CD14-positive monocyte (primary cell): ENCODE measurements around the gene EREG. TPM values are rescaled to one million over a fixed set of nuclear protein-coding genes. Genes with fewer than 3 reads are reported as not detected.

ENCODE experiments used
- DNase-seq, 3 donors: peaks; one replicate each; pipeline ENCODE4 v3.0.0-alpha.2; 2011 to 2022
- H2AFZ ChIP-seq: 2 replicates; pipeline ENCODE4 v1.6.0; 2012; ENCODE audit warnings: mild to moderate bottlenecking, low read depth, low read length, inconsistent platforms; ENCODE audit not compliant: insufficient read depth, poor library complexity, severe bottlenecking
- H3K27ac ChIP-seq, 2 donors: 1 replicate in 1 of 2; 2 replicates in 1 of 2; pipeline ENCODE4 v1.5.1; 2012 to 2013; ENCODE audit warnings: low read length in 2 of 2, control low read depth in 1 of 2, inconsistent platforms in 1 of 2, low read depth in 1 of 2, mild to moderate bottlenecking in 1 of 2
- H3K27me3 ChIP-seq, 2 donors: one replicate each; pipeline versions ENCODE4 v1.6.0 to v1.6.1; 2011 to 2013; ENCODE audit warnings: low read length in 2 of 2; ENCODE audit not compliant: control insufficient read depth in 2 of 2, insufficient read depth in 2 of 2
- H3K36me3 ChIP-seq, 2 donors: replicated peaks in 1 of 2; 1 replicate in 1 of 2; 2 replicates in 1 of 2; pipeline versions ENCODE4 v1.5.1 to v1.6.1; 2012 to 2013; ENCODE audit warnings: low read length in 2 of 2, control low read depth in 1 of 2, inconsistent platforms in 1 of 2, mild to moderate bottlenecking in 1 of 2; ENCODE audit not compliant: insufficient read depth in 2 of 2, control insufficient read depth in 1 of 2
- H3K4me1 ChIP-seq, 2 donors: 1 replicate in 1 of 2; 2 replicates in 1 of 2; pipeline versions ENCODE4 v1.5.1 to v1.6.1; 2012 to 2013; ENCODE audit warnings: low read length in 2 of 2, control low read depth in 1 of 2, inconsistent platforms in 1 of 2, mild to moderate bottlenecking in 1 of 2, moderate library complexity in 1 of 2; ENCODE audit not compliant: insufficient read depth in 2 of 2, control insufficient read depth in 1 of 2
- H3K4me2 ChIP-seq: replicated peaks from 2 replicates; pipeline ENCODE3; 2012; ENCODE audit warnings: low read length, moderate library complexity, mild to moderate bottlenecking; ENCODE audit not compliant: poor library complexity, severe bottlenecking; ENCODE audit errors: extremely low read depth
- H3K4me3 ChIP-seq, 3 experiments: fragments of 200-600 bp in 1 of 3; sonication (generic) in 1 of 3; replicated peaks in 1 of 3; 1 replicate in 2 of 3; 2 replicates in 1 of 3; pipeline ENCODE4 v1.5.1; 2011 to 2013; ENCODE audit warnings: low read length in 3 of 3, mild to moderate bottlenecking in 3 of 3, control low read depth in 2 of 3, low read depth in 2 of 3, inconsistent platforms in 1 of 3, moderate library complexity in 1 of 3
- H3K79me2 ChIP-seq: 2 replicates; pipeline ENCODE4 v1.6.0; 2012; ENCODE audit warnings: mild to moderate bottlenecking, control low read depth, inconsistent platforms, low read length, moderate library complexity; ENCODE audit not compliant: insufficient read depth
- H3K9ac ChIP-seq: 2 replicates; pipeline ENCODE4 v1.6.0; 2017; ENCODE audit warnings: low read length, mild to moderate bottlenecking; ENCODE audit not compliant: insufficient read depth, poor library complexity, severe bottlenecking
- H3K9me3 ChIP-seq, 2 donors: replicated peaks in 1 of 2; 1 replicate in 1 of 2; 2 replicates in 1 of 2; pipeline versions ENCODE4 v1.5.1 to v1.6.1; 2012 to 2013; ENCODE audit warnings: low read length in 2 of 2, control low read depth in 1 of 2; ENCODE audit not compliant: control insufficient read depth in 1 of 2, insufficient read depth in 1 of 2
- H4K20me1 ChIP-seq: 2 replicates; pipeline ENCODE4 v1.6.0; 2012; ENCODE audit warnings: mild to moderate bottlenecking, low read length, control low read depth, moderate library complexity; ENCODE audit not compliant: insufficient read depth
- H3K27ac Mint-ChIP-seq, 7 donors: one replicate each; pipeline ENCODE4 v1.8.0; 2020; ENCODE audit warnings: mild to moderate bottlenecking in 7 of 7, mixed read lengths in 7 of 7, moderate library complexity in 6 of 7, inconsistent platforms in 2 of 7
- H3K27me3 Mint-ChIP-seq, 3 donors: one replicate each; pipeline ENCODE4 v1.8.0; 2021 to 2022; ENCODE audit warnings: low read depth in 3 of 3, mild to moderate bottlenecking in 3 of 3, mixed read lengths in 3 of 3, moderate library complexity in 3 of 3, inconsistent platforms in 1 of 3
- H3K36me3 Mint-ChIP-seq, 2 donors: one replicate each; pipeline ENCODE4 v1.8.0; 2020; ENCODE audit warnings: mixed read lengths in 2 of 2, inconsistent platforms in 1 of 2, mild to moderate bottlenecking in 1 of 2
- H3K4me1 Mint-ChIP-seq: one replicate; pipeline ENCODE4 v1.8.0; 2020; ENCODE audit warnings: mild to moderate bottlenecking, mixed read lengths
- H3K4me3 Mint-ChIP-seq, 2 donors: one replicate each; pipeline ENCODE4 v1.8.0; 2020; ENCODE audit warnings: mild to moderate bottlenecking in 2 of 2, mixed read lengths in 2 of 2, moderate library complexity in 1 of 2
- H3K9me3 Mint-ChIP-seq, 7 donors: one replicate each; pipeline ENCODE4 v1.8.0; 2020 to 2022; ENCODE audit warnings: mixed read lengths in 7 of 7, mild to moderate bottlenecking in 6 of 7, moderate library complexity in 6 of 7, inconsistent platforms in 2 of 7
- CTCF ChIP-seq: fragments of 200-600 bp; IDR thresholded peaks from one replicate; pipeline ENCODE4 v1.8.0; 2022; ENCODE audit warnings: antibody characterized with exemption, mild to moderate bottlenecking
- WGBS: methylation state at CpG from one replicate; pipeline ENCODE4 v1.1.5; 2013; ENCODE audit warnings: missing lambda C conversion rate; ENCODE audit not compliant: insufficient coverage; 5-methylcytosine and 5-hydroxymethylcytosine counted together
- intact Hi-C, 2 donors: fragments of 100-400 bp; cut with micrococcal nuclease; formaldehyde crosslinking; loops; one replicate each; pipeline versions ENCODE4 v1.15.0 to v1.15.1; 2023
- polyA plus RNA-seq, 3 donors: library from polyadenylated mRNA; depleted of rRNA in 1 of 3; unstranded in 2 of 3; stranded (reverse) in 1 of 3; fragments of 300-500 nt in 2 of 3; fragments of >200 nt in 1 of 3; fragmentation: Illumina TruSeq in 2 of 3; gene quantifications; 1 replicate in 2 of 3; 2 replicates in 1 of 3; pipeline ENCODE4 v1.2.3, GENCODE V29; 2012 to 2021

Gene EREG
- polyA plus RNA-seq, 3 donors = 2.7 to 17.2 (median 8.2) TPM

- no peak for TF ChIP-seq CTCF
- intact Hi-C loops = no loop called here
- Mint-ChIP-seq H3K4me1 (peaks cover 15% of the 10 kb centered on the region), H3K27ac (no peak overlapping the region), H3K27me3 (peaks cover 0 to 2% (median 0%) of the 10 kb centered on the region in 3 donors), H3K9me3 (no peaks in the 10 kb centered on the region), H3K36me3 (no peaks in the 10 kb centered on the region), H3K4me3 (no peak overlapping the region)
- Histone ChIP-seq H3K9me3 (no peaks in the 10 kb centered on the region), H3K79me2 (no peaks in the 10 kb centered on the region), H3K36me3 (no peaks in the 10 kb centered on the region), H3K4me2 (no peak overlapping the region), H3K9ac (no peak overlapping the region), H4K20me1 (no peaks in the 10 kb centered on the region), H3K4me1 (peaks cover 8 to 10% of the 10 kb centered on the region in 2 donors), H3K27me3 (no peaks in the 10 kb centered on the region), H2AFZ (no peak overlapping the region), H3K4me3 (no peak overlapping the region), H3K27ac (no peak overlapping the region)
- DNase-seq = no peak
- WGBS = no CpG with 5 or more reads among the region's 1 CpG
These were observed 7.0 kb upstream of the EREG start for GRCh38 chr4:74357965-74358364.

DNA sequence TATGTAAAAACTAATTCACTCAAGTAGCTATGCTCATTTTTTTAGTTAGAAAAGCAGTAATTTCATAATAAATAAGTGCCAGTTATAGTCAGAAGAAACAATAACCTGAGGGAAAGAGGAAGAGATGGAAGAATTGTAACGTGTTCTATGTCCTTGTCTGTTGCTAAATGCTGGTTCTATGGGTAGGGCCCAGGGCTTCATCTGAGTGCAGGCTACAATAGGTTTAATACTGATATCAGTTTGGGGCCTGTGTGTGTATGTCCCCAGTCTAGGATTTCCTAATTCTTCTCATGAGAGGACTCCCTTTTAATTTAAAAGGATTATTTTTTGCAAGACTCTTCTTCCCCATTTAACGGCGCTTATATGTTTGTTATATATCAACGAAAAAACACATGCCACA lies 3.3 kb upstream of the EREG start:
- no peak overlapping the region for H3K9ac ChIP-seq
- no peaks in the 10 kb centered on the region for H3K36me3 ChIP-seq
- intact Hi-C loops = no loop called here
- DNase-seq = no peak
- Mint-ChIP-seq H3K27ac (no peak overlapping the region), H3K36me3 (no peaks in the 10 kb centered on the region), H3K27me3 (peaks cover 2 to 8% (median 8%) of the 10 kb centered on the region in 3 donors), H3K4me1 (peaks cover 23% of the 10 kb centered on the region), H3K9me3 (peaks cover 0 to 6% (median 0%) of the 10 kb centered on the region in 7 donors), H3K4me3 (no peak overlapping the region)
- 0% methylated on average over 1 of the region's 4 CpGs for WGBS
- peaks cover 12 to 25% of the 10 kb centered on the region in 2 donors for H3K4me1 ChIP-seq
- H3K9me3 ChIP-seq = no peaks in the 10 kb centered on the region
- no peak overlapping the region for H2AFZ ChIP-seq
- H4K20me1 ChIP-seq = no peaks in the 10 kb centered on the region
- TF ChIP-seq CTCF = no peak
- H3K27me3 ChIP-seq = no peaks in the 10 kb centered on the region
- H3K79me2 ChIP-seq = no peaks in the 10 kb centered on the region
- H3K4me3 ChIP-seq = no peak overlapping the region
- no peak overlapping the region for H3K27ac ChIP-seq
- no peak overlapping the region for H3K4me2 ChIP-seq
